K562 (cell line): ENCODE results near the gene CLEC18B. TPM values are rescaled to one million over a fixed set of nuclear protein-coding genes. Genes with fewer than 3 reads are reported as not detected.

ENCODE experiments used
- FOSL1 ChIP-seq: fragments of 200-800 bp; sonication (Bioruptor generic); conservative IDR thresholded peaks from 2 replicates; pipeline ENCODE4 v1.6.1; 2016; ENCODE audit warnings: missing genetic modification characterization, missing compliant biosample characterization
- polyA plus RNA-seq, 8 experiments: library from polyadenylated mRNA; depleted of rRNA in 4 of 8; stranded (reverse) in 5 of 8; unstranded in 3 of 8; fragments of >200 nt; fragmentation: Nextera tagmentation in 2 of 8; fragmentation: Illumina TruSeq in 1 of 8; extraction: Ambion mirVana in 2 of 8; extraction: Trizol in 1 of 8; gene quantifications; 2 replicates each; pipeline versions ENCODE4 v1.2.1 to v1.2.3, GENCODE V29; 2011 to 2014; ENCODE audit warnings: inconsistent platforms in 1 of 8, missing spikeins in 1 of 8
- total RNA-seq, 7 experiments: library from RNA; depleted of rRNA in 6 of 7; stranded (reverse); fragments of >200 nt in 6 of 7; fragmentation: Illumina TruSeq in 2 of 7; extraction: Trizol in 2 of 7; gene quantifications; 2 replicates each; pipeline versions ENCODE4 v1.2.1 to v1.2.3, GENCODE V29; 2011 to 2021; ENCODE audit warnings: low replicate concordance in 1 of 7
- TF ChIP-seq, protein P1 (sequence below), 2 experiments: fragments of 450-650 bp in 1 of 2; sonication (generic) in 1 of 2; formaldehyde crosslinking in 1 of 2; IDR thresholded peaks; 2 replicates each; pipeline versions ENCODE4 v1.7.1 to v1.9.0; 2016 to 2022; ENCODE audit warnings: inconsistent platforms in 1 of 2, mild to moderate bottlenecking in 1 of 2, missing genetic modification reagents in 1 of 2

CLEC18B gene
- total and polyA plus RNA-seq, 9 of the 15 experiments (the other 6 are each of a cell fraction or from before 2014, with no cell fraction given) = 0.23 to 7.6 (median 3.5) TPM

DNA sequence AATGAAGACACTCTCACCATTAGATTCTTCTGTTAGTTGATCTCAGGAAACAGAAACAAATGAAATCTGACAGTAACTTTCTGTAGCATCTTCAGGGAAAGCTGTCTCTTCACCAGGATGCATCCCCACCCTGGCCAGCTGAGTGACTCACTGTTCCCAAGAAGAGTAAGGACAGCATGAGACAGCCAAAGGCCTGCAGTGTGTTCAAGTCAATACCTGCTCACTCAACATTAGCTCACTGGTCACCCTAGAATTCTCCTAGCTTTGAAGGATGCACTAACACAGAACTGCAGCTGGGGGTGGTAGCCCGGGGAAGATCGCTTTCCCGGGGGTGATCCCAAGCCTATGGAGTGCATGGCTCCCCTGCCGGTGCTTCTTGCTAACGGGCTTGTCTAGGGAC is 28.2 kb upstream of the CLEC18B start (continued):
- TF ChIP-seq, protein P1, sequence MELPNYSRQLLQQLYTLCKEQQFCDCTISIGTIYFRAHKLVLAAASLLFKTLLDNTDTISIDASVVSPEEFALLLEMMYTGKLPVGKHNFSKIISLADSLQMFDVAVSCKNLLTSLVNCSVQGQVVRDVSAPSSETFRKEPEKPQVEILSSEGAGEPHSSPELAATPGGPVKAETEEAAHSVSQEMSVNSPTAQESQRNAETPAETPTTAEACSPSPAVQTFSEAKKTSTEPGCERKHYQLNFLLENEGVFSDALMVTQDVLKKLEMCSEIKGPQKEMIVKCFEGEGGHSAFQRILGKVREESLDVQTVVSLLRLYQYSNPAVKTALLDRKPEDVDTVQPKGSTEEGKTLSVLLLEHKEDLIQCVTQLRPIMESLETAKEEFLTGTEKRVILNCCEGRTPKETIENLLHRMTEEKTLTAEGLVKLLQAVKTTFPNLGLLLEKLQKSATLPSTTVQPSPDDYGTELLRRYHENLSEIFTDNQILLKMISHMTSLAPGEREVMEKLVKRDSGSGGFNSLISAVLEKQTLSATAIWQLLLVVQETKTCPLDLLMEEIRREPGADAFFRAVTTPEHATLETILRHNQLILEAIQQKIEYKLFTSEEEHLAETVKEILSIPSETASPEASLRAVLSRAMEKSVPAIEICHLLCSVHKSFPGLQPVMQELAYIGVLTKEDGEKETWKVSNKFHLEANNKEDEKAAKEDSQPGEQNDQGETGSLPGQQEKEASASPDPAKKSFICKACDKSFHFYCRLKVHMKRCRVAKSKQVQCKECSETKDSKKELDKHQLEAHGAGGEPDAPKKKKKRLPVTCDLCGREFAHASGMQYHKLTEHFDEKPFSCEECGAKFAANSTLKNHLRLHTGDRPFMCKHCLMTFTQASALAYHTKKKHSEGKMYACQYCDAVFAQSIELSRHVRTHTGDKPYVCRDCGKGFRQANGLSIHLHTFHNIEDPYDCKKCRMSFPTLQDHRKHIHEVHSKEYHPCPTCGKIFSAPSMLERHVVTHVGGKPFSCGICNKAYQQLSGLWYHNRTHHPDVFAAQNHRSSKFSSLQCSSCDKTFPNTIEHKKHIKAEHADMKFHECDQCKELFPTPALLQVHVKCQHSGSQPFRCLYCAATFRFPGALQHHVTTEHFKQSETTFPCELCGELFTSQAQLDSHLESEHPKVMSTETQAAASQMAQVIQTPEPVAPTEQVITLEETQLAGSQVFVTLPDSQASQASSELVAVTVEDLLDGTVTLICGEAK (IDR thresholded peaks at IDR 0.05) = no peak
- TF ChIP-seq, protein P1 (CRISPR knock-in tag; IDR thresholded peaks at IDR 0.05) = no peak
- TF ChIP-seq FOSL1 (tag) = peak; percentile 71
